Measurements from ENCODE around the gene ARHGEF10L. TPM values are rescaled to one million over a fixed set of nuclear protein-coding genes. Genes with fewer than 3 reads are reported as not detected.

Gene ARHGEF10L
- total RNA-seq, 1 donor from 2014 or later, result 57.9 TPM

DNA sequence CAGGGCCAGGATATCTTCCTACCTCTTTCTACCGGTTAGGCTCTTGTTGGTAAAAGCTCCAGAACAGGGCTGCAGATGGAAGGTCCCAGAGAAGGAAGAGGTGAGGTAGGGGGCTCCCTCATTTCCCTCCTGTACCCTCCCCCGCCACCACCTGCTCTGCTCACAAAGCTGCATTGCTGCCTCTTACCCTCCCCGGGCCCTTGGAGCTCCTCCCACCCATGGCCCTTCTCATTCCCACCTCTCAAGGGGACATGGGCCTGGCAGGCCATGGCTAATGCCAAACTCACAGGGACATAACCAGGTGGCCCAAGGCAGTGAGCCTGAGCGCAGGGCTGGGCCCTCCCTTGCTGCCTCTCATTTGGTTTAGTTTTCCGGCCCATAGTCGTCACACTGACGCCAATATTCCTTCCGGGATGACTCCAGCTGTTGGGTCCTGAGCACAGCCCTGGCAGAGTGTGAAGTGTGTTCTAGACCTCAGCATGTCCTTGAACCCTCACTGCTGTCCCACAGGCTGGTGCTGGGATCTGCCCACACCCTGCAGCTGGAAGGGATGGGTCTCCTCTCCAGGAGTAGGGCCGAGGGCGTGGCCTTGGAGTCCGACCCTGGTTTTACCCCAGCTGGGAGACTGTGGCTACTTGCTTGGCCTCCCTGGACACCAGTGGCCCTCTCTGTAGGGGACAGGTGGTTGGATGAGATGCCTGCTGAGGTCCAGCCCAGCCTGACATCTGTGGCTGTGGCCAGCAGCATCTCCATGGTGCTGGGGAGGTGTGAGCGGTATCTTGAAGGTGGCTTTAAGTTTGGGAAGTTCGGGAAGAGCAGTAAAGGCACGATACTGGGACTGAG lies 104.6 kb downstream of the ARHGEF10L start:
- intact Hi-C loops (cut with DNase I), result no loop called here

GRCh38 chr1:17645068-17645911 lies 105.8 kb downstream of the ARHGEF10L start:
- intact Hi-C loops (cut with DNase I), result no loop called here
- H3K36me3 ChIP-seq, result peaks cover 50% of the 10 kb centered on the region
- TF ChIP-seq, protein P1, sequence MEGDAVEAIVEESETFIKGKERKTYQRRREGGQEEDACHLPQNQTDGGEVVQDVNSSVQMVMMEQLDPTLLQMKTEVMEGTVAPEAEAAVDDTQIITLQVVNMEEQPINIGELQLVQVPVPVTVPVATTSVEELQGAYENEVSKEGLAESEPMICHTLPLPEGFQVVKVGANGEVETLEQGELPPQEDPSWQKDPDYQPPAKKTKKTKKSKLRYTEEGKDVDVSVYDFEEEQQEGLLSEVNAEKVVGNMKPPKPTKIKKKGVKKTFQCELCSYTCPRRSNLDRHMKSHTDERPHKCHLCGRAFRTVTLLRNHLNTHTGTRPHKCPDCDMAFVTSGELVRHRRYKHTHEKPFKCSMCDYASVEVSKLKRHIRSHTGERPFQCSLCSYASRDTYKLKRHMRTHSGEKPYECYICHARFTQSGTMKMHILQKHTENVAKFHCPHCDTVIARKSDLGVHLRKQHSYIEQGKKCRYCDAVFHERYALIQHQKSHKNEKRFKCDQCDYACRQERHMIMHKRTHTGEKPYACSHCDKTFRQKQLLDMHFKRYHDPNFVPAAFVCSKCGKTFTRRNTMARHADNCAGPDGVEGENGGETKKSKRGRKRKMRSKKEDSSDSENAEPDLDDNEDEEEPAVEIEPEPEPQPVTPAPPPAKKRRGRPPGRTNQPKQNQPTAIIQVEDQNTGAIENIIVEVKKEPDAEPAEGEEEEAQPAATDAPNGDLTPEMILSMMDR (IDR thresholded peaks at IDR 0.05), result no peak

More for the DNA sequence above, 104.6 kb downstream of the ARHGEF10L start:
- peaks cover 53% of the 10 kb centered on the region for H3K36me3 ChIP-seq
- H3K27ac ChIP-seq, result no peak overlapping the region
- no peaks in the 10 kb centered on the region for H3K9me3 ChIP-seq
- no peaks in the 10 kb centered on the region for H3K27me3 ChIP-seq (ENCODE audit: low read depth)
- TF ChIP-seq, protein P1 (IDR thresholded peaks at IDR 0.05), result no peak
- no peak overlapping the region for H3K4me3 ChIP-seq
- no peak for ATAC-seq
- H3K4me1 ChIP-seq, result peaks cover 5% of the 10 kb centered on the region
- DNase-seq, result no peak

GRCh38 chr1:17646444-17647280 lies 107.2 kb downstream of the ARHGEF10L start:
- H3K27ac ChIP-seq, result no peak overlapping the region
- ATAC-seq, result no peak
- TF ChIP-seq, protein P1 (IDR thresholded peaks at IDR 0.05), result no peak
- no peaks in the 10 kb centered on the region for H3K27me3 ChIP-seq (ENCODE audit: low read depth)
- peaks cover 47% of the 10 kb centered on the region for H3K36me3 ChIP-seq
- H3K4me1 ChIP-seq, result no peaks in the 10 kb centered on the region
- intact Hi-C loops (cut with DNase I), result no loop called here
- no peak overlapping the region for H3K4me3 ChIP-seq
- no peaks in the 10 kb centered on the region for H3K9me3 ChIP-seq
- no peak for DNase-seq

More at GRCh38 chr1:17645068-17645911, 105.8 kb downstream of the ARHGEF10L start:
- Histone ChIP-seq H3K4me3 (no peak overlapping the region), H3K27me3 (ENCODE audit: low read depth) (no peaks in the 10 kb centered on the region), H3K9me3 (no peaks in the 10 kb centered on the region), H3K4me1 (no peaks in the 10 kb centered on the region), H3K27ac (no peak overlapping the region)
- DNase-seq (no peak), ATAC-seq (no peak)

DNA sequence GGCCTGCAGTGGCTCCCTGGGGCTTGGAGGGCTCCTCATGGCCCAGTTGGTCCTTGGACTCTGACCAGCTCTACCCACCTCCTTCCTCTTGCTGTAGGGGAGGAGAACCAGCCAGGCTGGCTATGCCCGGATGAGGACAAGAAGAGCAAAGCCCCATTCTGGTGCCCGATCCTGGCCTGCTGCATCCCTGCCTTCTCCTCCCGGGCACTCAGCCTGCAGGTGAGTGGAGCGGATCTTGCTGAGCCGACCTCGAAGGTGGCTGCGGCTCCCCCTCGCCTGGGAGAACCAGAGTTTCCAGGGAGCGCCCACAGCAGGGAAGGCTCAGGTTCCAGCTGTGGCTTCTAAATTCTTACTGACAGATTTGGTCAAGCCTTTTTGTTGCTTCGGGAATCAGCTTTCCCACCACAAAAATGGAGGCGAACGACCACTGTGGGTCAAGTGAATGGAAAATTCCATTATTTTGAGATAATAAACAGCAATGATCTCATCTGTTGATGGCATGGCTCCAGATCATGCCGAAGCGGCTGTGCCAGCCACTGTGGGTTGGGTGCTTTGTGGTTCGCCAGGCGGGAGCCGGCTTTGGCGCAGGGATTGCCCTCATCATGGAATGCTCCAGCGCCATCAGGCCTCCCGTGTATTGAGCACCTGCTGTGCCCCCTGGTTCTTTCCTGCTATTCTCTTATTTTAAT lies 109.1 kb downstream of the ARHGEF10L start:
- Histone ChIP-seq H3K9me3 (no peaks in the 10 kb centered on the region), H3K4me1 (no peaks in the 10 kb centered on the region), H3K4me3 (no peak overlapping the region), H3K27ac (no peak overlapping the region), H3K36me3 (peaks cover 49% of the 10 kb centered on the region), H3K27me3 (ENCODE audit: low read depth) (no peaks in the 10 kb centered on the region)
- ATAC-seq, result no peak
- no peak for DNase-seq
- intact Hi-C loops (cut with DNase I), result no loop called here
- TF ChIP-seq, protein P1 (IDR thresholded peaks at IDR 0.05), result no peak

Data from lower lobe of right lung (tissue), 2 donors.